Measurements from ENCODE around the gene APOM.
A peak's percentile ranks its signal among the peaks of the same experiment; 100 is the strongest.

Gene APOM

GRCh38 chr6:31651602-31652191, 4.0 kb upstream of the APOM start:
- DNase-seq (ENCODE audit: low read depth) = peak; percentile 79
- no peak for TF ChIP-seq CTCF (conservative IDR thresholded peaks at IDR 0.05; ENCODE audit: low read depth, low read length)
- peak overlapping the region; percentile 89 for H3K4me3 ChIP-seq (ENCODE audit: low read depth, low read length)

GRCh38 chr6:31652925-31653724, 2.6 kb upstream of the APOM start:
- no peak for DNase-seq (ENCODE audit: low read depth)
- H3K4me3 ChIP-seq (ENCODE audit: low read depth, low read length) = peak overlapping the region; percentile 89
- TF ChIP-seq CTCF (conservative IDR thresholded peaks at IDR 0.05; ENCODE audit: low read depth, low read length) = peak; percentile 32

- no peak overlapping the region for H3K4me3 ChIP-seq (ENCODE audit: low read depth, low read length)
- no peak for TF ChIP-seq CTCF (conservative IDR thresholded peaks at IDR 0.05; ENCODE audit: low read depth, low read length)
- DNase-seq (ENCODE audit: low read depth) = no peak
These were observed 933 bp upstream of the APOM start for GRCh38 chr6:31654574-31655348.

GRCh38 chr6:31657406-31658157, 1.9 kb downstream of the APOM start:
- H3K4me3 ChIP-seq (ENCODE audit: low read depth, low read length) = no peak overlapping the region
- DNase-seq (ENCODE audit: low read depth) = no peak
- TF ChIP-seq CTCF (conservative IDR thresholded peaks at IDR 0.05; ENCODE audit: low read depth, low read length) = no peak

GRCh38 chr6:31658158-31658688, 2.5 kb downstream of the APOM start:
- no peak for DNase-seq (ENCODE audit: low read depth)
- TF ChIP-seq CTCF (conservative IDR thresholded peaks at IDR 0.05; ENCODE audit: low read depth, low read length) = no peak
- no peak overlapping the region for H3K4me3 ChIP-seq (ENCODE audit: low read depth, low read length)

GRCh38 chr6:31658983-31659648, 3.4 kb downstream of the APOM start:
- no peak for TF ChIP-seq CTCF (conservative IDR thresholded peaks at IDR 0.05; ENCODE audit: low read depth, low read length)
- DNase-seq (ENCODE audit: low read depth) = no peak
- peak overlapping the region; percentile 82 for H3K4me3 ChIP-seq (ENCODE audit: low read depth, low read length)
